Subcutaneous abdominal adipose tissue (tissue), 5 donors: ENCODE results near the gene CHST8.

Source experiments
- H3K27ac ChIP-seq: one replicate; pipeline ENCODE4 v1.7.0; 2013; ENCODE audit warnings: low read depth, mild to moderate bottlenecking, inconsistent platforms, low read length, moderate library complexity
- H3K27me3 ChIP-seq, 5 donors: one replicate each; pipeline ENCODE4 v1.7.0; 2013; ENCODE audit warnings: low read length in 5 of 5, inconsistent platforms in 1 of 5; ENCODE audit not compliant: control insufficient read depth in 5 of 5, insufficient read depth in 4 of 5
- H3K36me3 ChIP-seq, 5 donors: one replicate each; pipeline ENCODE4 v1.7.0; 2013; ENCODE audit warnings: low read length in 5 of 5; ENCODE audit not compliant: control insufficient read depth in 5 of 5, insufficient read depth in 5 of 5
- H3K4me1 ChIP-seq, 5 donors: one replicate each; pipeline ENCODE4 v1.7.0; 2013; ENCODE audit warnings: low read length in 5 of 5, mild to moderate bottlenecking in 3 of 5, moderate library complexity in 1 of 5; ENCODE audit not compliant: control insufficient read depth in 5 of 5, insufficient read depth in 5 of 5
- H3K4me3 ChIP-seq, 5 donors: one replicate each; pipeline ENCODE4 v1.7.0; 2013; ENCODE audit warnings: low read length in 5 of 5, low read depth in 1 of 5
- H3K9ac ChIP-seq, 5 donors: one replicate each; pipeline ENCODE4 v1.7.0; 2013; ENCODE audit warnings: low read length in 5 of 5, mild to moderate bottlenecking in 4 of 5, moderate library complexity in 3 of 5
- H3K9me3 ChIP-seq, 5 donors: one replicate each; pipeline ENCODE4 v1.7.0; 2013; ENCODE audit warnings: low read length in 5 of 5; ENCODE audit not compliant: control insufficient read depth in 5 of 5
- donor health status: healthy.
- donor health status: healthy.
- donor health status: healthy.
- donor health status: healthy.
- donor health status: healthy.

CHST8 gene

GRCh38 chr19:33669376-33669775 lies 47.6 kb downstream of the CHST8 start:
- H3K27ac ChIP-seq, result no peak overlapping the region
- H3K9me3 ChIP-seq, result peaks cover 0 to 2% (median 0%) of the 10 kb centered on the region in 5 donors
- H3K9ac ChIP-seq, result no peak overlapping the region
- no peak overlapping the region for H3K4me3 ChIP-seq
- H3K4me1 ChIP-seq, result no peaks in the 10 kb centered on the region
- H3K27me3 ChIP-seq, result peaks cover 7 to 20% (median 13%) of the 10 kb centered on the region in 5 donors
- no peaks in the 10 kb centered on the region for H3K36me3 ChIP-seq

DNA sequence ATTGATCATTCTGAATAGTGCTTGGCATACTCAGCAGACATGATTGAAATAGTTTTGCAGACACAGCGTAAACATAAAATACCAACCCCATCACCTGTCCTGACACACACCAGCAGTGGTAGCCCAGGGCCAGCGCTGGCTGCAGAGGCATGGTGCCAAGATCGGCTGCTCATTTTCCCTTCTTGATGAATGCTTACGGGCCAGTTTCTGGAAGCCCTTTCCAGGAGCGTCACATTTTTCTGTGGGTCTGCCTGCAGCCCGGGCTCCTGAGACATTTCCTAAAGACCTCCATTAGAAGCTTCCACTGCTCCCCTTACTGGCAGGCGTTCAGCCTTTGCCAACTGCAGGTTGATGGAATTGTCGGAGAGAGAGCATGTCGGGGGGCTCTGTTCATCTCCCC lies 48.6 kb downstream of the CHST8 start:
- H3K27ac ChIP-seq, result no peak overlapping the region
- no peaks in the 10 kb centered on the region for H3K36me3 ChIP-seq
- peaks cover 0 to 2% (median 0%) of the 10 kb centered on the region in 5 donors for H3K9me3 ChIP-seq
- H3K4me1 ChIP-seq, result no peaks in the 10 kb centered on the region
- no peak overlapping the region for H3K9ac ChIP-seq
- peaks cover 14 to 30% (median 24%) of the 10 kb centered on the region in 5 donors for H3K27me3 ChIP-seq
- no peak overlapping the region for H3K4me3 ChIP-seq

DNA sequence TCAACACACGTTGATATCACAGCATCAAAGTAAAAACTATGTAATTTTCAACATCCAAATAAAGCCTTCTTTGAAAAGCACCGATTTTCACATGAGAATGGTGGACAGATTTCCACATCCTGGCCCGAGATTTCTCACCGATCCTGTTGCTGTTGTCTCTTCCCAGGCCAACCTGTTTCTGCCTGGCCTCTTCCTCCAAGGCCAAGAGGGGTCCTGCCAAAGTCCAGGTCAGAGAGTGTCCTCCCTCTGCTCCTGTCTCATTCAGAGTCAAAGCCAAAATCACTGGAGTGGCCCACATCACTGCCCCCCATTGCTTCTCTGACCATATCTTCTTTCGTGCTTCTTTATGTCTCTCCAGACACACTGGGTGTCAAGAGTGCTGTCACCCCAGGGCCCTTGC lies 49.5 kb downstream of the CHST8 start:
- Histone ChIP-seq H3K9me3 (peaks cover 0 to 2% (median 0%) of the 10 kb centered on the region in 5 donors), H3K27ac (no peak overlapping the region), H3K27me3 (peaks cover 11 to 30% (median 21%) of the 10 kb centered on the region in 5 donors)

DNA sequence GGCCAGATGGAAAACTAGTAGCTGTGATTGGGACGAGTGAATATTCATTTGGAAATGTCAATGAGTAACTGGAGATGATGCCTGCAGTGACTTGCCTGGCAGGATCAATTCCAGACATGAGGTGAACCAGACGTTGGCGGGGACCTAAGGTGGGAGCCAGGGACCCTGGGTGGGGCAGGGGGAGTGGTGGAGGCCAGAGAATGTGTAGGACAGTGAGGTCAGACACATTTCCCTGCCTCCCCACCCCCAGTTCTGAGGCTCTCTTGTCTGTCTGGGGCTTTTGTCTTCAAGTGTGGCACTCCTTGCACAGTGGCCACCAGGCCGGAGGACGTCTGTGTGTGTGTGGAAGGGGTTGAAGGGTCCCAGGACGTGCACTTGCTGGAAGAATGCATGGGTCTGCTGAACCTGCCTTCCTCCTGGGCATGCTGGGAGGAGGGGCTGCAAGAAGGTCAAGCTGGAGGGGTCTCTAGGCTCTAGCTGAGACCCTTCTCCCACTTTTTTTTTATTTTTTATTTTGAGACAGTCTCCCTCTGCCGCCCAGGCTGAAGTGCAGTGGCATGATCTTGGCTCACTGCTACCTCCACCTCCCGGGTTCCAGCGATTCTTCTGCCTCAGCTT lies 51.6 kb downstream of the CHST8 start:
- Histone ChIP-seq H3K27me3 (peaks cover 11 to 30% (median 25%) of the 10 kb centered on the region in 5 donors), H3K9me3 (no peaks in the 10 kb centered on the region), H3K9ac (no peak overlapping the region), H3K36me3 (no peaks in the 10 kb centered on the region), H3K4me1 (no peaks in the 10 kb centered on the region), H3K27ac (no peak overlapping the region), H3K4me3 (no peak overlapping the region)

More for the DNA sequence above, 49.5 kb downstream of the CHST8 start:
- Histone ChIP-seq H3K36me3 (no peaks in the 10 kb centered on the region), H3K4me1 (no peaks in the 10 kb centered on the region), H3K9ac (no peak overlapping the region), H3K4me3 (no peak overlapping the region)

- no peaks in the 10 kb centered on the region for H3K36me3 ChIP-seq
- H3K9ac ChIP-seq, result no peak overlapping the region
- H3K9me3 ChIP-seq, result no peaks in the 10 kb centered on the region
- H3K27me3 ChIP-seq, result peaks cover 11 to 30% (median 25%) of the 10 kb centered on the region in 5 donors
- no peak overlapping the region for H3K27ac ChIP-seq
- H3K4me3 ChIP-seq, result no peak overlapping the region
- H3K4me1 ChIP-seq, result peaks cover 0 to 7% (median 0%) of the 10 kb centered on the region in 5 donors
These were observed 52.4 kb downstream of the CHST8 start for GRCh38 chr19:33673996-33674625.

GRCh38 chr19:33674626-33675367 lies 53.0 kb downstream of the CHST8 start:
- no peak overlapping the region for H3K27ac ChIP-seq
- H3K27me3 ChIP-seq, result peaks cover 11 to 30% (median 25%) of the 10 kb centered on the region in 5 donors
- H3K4me1 ChIP-seq, result peaks cover 0 to 7% (median 0%) of the 10 kb centered on the region in 5 donors

GRCh38 chr19:33675501-33676124 lies 53.9 kb downstream of the CHST8 start:
- Histone ChIP-seq H3K9me3 (no peaks in the 10 kb centered on the region), H3K27ac (no peak overlapping the region), H3K36me3 (no peaks in the 10 kb centered on the region), H3K4me3 (no peak overlapping the region), H3K9ac (no peak overlapping the region), H3K27me3 (peaks cover 11 to 30% (median 25%) of the 10 kb centered on the region in 5 donors), H3K4me1 (peaks cover 0 to 7% (median 0%) of the 10 kb centered on the region in 5 donors)

More at GRCh38 chr19:33674626-33675367, 53.0 kb downstream of the CHST8 start:
- no peaks in the 10 kb centered on the region for H3K9me3 ChIP-seq
- H3K4me3 ChIP-seq, result no peak overlapping the region
- no peaks in the 10 kb centered on the region for H3K36me3 ChIP-seq
- H3K9ac ChIP-seq, result no peak overlapping the region

- Histone ChIP-seq H3K27ac (no peak overlapping the region), H3K27me3 (peaks cover 11 to 31% (median 25%) of the 10 kb centered on the region in 5 donors), H3K9ac (no peak overlapping the region), H3K4me1 (peaks cover 0 to 7% (median 0%) of the 10 kb centered on the region in 5 donors), H3K36me3 (no peaks in the 10 kb centered on the region), H3K4me3 (no peak overlapping the region), H3K9me3 (no peaks in the 10 kb centered on the region)
These were observed 55.4 kb downstream of the CHST8 start for GRCh38 chr19:33676999-33677665.

- no peaks in the 10 kb centered on the region for H3K9me3 ChIP-seq
- H3K4me3 ChIP-seq, result no peak overlapping the region
- peaks cover 0 to 7% (median 0%) of the 10 kb centered on the region in 5 donors for H3K4me1 ChIP-seq
- H3K36me3 ChIP-seq, result no peaks in the 10 kb centered on the region
- no peak overlapping the region for H3K27ac ChIP-seq
- peaks cover 12 to 28% (median 25%) of the 10 kb centered on the region in 5 donors for H3K27me3 ChIP-seq
- no peak overlapping the region for H3K9ac ChIP-seq
These were observed 56.1 kb downstream of the CHST8 start for GRCh38 chr19:33677745-33678426.
